Ovary (tissue), 9 donors: ENCODE data around the gene PCDH1. TPM values are rescaled to one million over a fixed set of nuclear protein-coding genes. Genes with fewer than 3 reads are reported as not detected.

Source experiments
- DNase-seq, 5 donors: peaks; one replicate each; pipeline ENCODE4 v3.0.0-alpha.2; 2019 to 2020
- H3K27ac ChIP-seq, 2 donors: fragments of 200-600 bp; one replicate each; pipeline versions ENCODE4 v1.5.1 to v1.8.0; 2019 to 2022
- H3K27me3 ChIP-seq: fragments of 200-600 bp; one replicate; pipeline ENCODE4 v1.8.0; 2022
- H3K36me3 ChIP-seq: fragments of 200-600 bp; sonication (generic); one replicate; pipeline ENCODE4 v1.5.1; 2019
- H3K4me1 ChIP-seq: one replicate; pipeline ENCODE4 v1.8.1; 2013; ENCODE audit warnings: mild to moderate bottlenecking, moderate library complexity; ENCODE audit not compliant: insufficient read depth
- H3K4me3 ChIP-seq: fragments of 200-600 bp; sonication (generic); one replicate; pipeline ENCODE4 v1.5.1; 2017
- H3K9me3 ChIP-seq, 2 donors: fragments of 200-600 bp in 1 of 2; sonication (generic) in 1 of 2; one replicate each; pipeline versions ENCODE4 v1.5.1 to v1.8.1; 2013 to 2019; ENCODE audit warnings: mild to moderate bottlenecking in 1 of 2, moderate library complexity in 1 of 2
- EP300 ChIP-seq: sonication (generic); formaldehyde crosslinking; IDR thresholded peaks from one replicate; pipeline ENCODE4 v1.6.1; 2017; ENCODE audit warnings: antibody characterized with exemption
- POLR2A ChIP-seq: fragments of 450-650 bp; IDR thresholded peaks from one replicate; pipeline ENCODE4 v1.6.1; 2017; ENCODE audit warnings: antibody characterized with exemption, mild to moderate bottlenecking, moderate library complexity
- WGBS, 3 donors: extraction: QIAGEN DNeasy Blood & Tissue Kit in 1 of 3; methylation state at CpG; one replicate each; pipeline versions ENCODE4 v1.1.5 to v1.1.7; 2013 to 2017; 5-methylcytosine and 5-hydroxymethylcytosine counted together
- intact Hi-C, 4 donors: fragments of 100-400 bp; cut with DNase I; formaldehyde crosslinking; loops; one replicate each; pipeline versions ENCODE4 v1.11.0 to v1.15.1; 2022 to 2023
- polyA plus RNA-seq, 2 donors: library from polyadenylated mRNA; stranded (reverse); fragments of 200-250 nt in 1 of 2; fragments of 350-450 nt in 1 of 2; fragmentation: Illumina TruSeq in 1 of 2; extraction: RNeasy Lipid Tissue Mini Kit (QIAGEN cat#74804) in 1 of 2; gene quantifications; one replicate each; pipeline ENCODE4 v1.2.3, GENCODE V29; 2013 to 2014
- total RNA-seq, 7 donors: library from RNA; depleted of rRNA in 2 of 7; stranded (reverse); fragments of >200 nt in 2 of 7; fragmentation: NEBNext Ultra II Directional in 3 of 7; extraction: Animal tissue kit (Norgen Biotek cat#: 25700) in 3 of 7; gene quantifications; one replicate each; pipeline versions ENCODE4 v1.1.0 to v1.2.4, GENCODE V29; 2016 to 2023
- TF ChIP-seq, protein P1 (sequence below), 3 donors: fragments of 450-650 bp in 2 of 3; fragments of 200-600 bp in 1 of 3; IDR thresholded peaks; one replicate each; pipeline versions ENCODE4 v1.5.1 to v1.8.0; 2016 to 2022; ENCODE audit warnings: antibody characterized with exemption in 3 of 3, mild to moderate bottlenecking in 1 of 3
- donor health status: DM: no; HTN: no; CAD: no; lungs with moderate emphysema.
- donor health status: DM: no; HTN: no; CAD: no.
- donor health status: Bipolar disorder and iron deficiency.
- donor health status: DM: yes; HTN: yes; CAD: no.
- donor health status: DM: no; HTN: no; CAD: no.
- donor health status: DM: yes; HTN: yes; CAD: no.

PCDH1 gene
- total and polyA plus RNA-seq, 9 donors: 3.2 to 13.8 (median 7.0) TPM

DNA sequence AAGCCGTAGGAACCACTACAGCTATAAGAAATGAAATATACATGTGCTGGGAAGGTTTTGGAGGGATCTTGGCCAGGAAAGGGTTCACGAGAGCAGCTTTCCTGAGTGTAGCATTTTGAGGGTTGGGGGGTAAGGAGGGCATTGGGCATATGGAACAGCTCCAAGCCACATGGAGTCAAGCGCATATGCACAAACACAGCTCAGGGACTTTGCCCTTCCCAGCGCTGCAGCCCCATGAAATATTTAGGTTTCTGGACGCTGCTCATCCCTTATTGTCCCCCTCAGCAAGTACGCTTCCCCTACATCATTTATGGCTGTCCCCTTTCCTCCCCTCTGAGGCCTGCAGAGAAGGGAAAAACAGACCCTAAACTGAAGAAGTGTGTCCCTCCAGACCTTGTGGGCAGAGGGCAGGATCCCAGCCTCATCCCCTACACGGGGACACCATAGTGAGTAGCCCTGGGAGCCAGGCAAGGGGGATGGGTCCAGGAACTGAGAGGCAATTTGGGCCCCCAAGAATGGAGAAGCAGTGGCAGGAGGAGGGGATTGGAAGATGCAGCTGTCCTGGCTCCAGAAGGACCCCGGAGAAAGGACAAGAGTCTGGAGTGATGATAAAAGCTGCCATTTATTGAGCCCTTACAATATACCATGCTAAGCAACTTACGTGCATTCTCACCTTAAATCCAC is 33.7 kb downstream of the PCDH1 start:
- intact Hi-C loops: no loop called here
- no peak overlapping the region for H3K4me3 ChIP-seq
- no peaks in the 10 kb centered on the region for H3K27me3 ChIP-seq
- peaks cover 3% of the 10 kb centered on the region for H3K4me1 ChIP-seq
- DNase-seq: no peak
- no peak overlapping the region for H3K27ac ChIP-seq
- no peaks in the 10 kb centered on the region for H3K9me3 ChIP-seq
- TF ChIP-seq EP300 (no peak), POLR2A (no peak)
- TF ChIP-seq, protein P1, sequence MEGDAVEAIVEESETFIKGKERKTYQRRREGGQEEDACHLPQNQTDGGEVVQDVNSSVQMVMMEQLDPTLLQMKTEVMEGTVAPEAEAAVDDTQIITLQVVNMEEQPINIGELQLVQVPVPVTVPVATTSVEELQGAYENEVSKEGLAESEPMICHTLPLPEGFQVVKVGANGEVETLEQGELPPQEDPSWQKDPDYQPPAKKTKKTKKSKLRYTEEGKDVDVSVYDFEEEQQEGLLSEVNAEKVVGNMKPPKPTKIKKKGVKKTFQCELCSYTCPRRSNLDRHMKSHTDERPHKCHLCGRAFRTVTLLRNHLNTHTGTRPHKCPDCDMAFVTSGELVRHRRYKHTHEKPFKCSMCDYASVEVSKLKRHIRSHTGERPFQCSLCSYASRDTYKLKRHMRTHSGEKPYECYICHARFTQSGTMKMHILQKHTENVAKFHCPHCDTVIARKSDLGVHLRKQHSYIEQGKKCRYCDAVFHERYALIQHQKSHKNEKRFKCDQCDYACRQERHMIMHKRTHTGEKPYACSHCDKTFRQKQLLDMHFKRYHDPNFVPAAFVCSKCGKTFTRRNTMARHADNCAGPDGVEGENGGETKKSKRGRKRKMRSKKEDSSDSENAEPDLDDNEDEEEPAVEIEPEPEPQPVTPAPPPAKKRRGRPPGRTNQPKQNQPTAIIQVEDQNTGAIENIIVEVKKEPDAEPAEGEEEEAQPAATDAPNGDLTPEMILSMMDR (IDR thresholded peaks at IDR 0.05): no peak
- 65 to 71% (median 70%) methylated on average over 9 of the region's 9 CpGs for WGBS, 3 donors
- no peaks in the 10 kb centered on the region for H3K36me3 ChIP-seq

DNA sequence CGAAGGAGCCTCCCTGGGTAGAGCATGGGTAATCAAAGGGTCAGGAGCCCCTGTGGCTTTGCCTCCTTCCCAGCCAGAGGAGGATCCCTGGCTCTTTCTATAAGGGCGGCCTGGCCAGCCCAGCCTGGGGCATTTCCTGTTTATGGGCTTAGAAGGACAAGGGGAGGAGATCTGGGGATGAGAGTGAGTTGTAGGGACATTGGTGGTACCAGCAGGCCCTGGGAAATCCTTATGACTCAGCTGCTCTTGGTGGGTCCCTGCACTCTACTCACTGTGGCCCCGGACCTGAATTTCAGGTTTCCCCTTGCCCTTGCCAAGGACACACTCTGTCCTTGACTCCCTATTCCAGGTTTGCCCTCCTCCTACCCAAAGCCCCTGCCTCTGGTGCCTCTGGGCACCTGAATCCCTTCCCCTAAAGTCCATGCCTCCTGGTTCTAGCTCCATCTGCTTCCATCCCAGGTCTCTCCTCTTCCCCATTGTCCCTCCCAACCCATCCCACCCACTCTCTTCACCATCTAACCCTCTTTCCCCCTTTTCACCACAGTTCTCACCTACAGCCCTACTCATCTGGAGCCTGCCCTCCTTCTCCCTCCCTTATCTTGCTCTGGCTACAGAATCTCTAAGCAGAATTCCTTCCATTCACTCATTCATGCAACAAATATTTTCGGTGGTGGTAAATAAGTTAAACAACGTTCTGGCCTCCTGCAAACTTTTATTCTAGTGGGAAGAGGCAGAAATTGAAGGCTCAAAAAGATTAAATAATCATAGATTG is 34.9 kb downstream of the PCDH1 start:
- TF ChIP-seq POLR2A (no peak), EP300 (no peak)
- TF ChIP-seq, protein P1 (IDR thresholded peaks at IDR 0.05): no peak
- Histone ChIP-seq H3K27ac (no peak overlapping the region), H3K9me3 (no peaks in the 10 kb centered on the region), H3K4me3 (no peak overlapping the region), H3K4me1 (no peaks in the 10 kb centered on the region), H3K36me3 (no peaks in the 10 kb centered on the region), H3K27me3 (no peaks in the 10 kb centered on the region)
- intact Hi-C loops: no loop called here
- no peak for DNase-seq
- WGBS, 3 donors: 27 to 30% (median 29%) methylated on average over 5 of the region's 5 CpGs

DNA sequence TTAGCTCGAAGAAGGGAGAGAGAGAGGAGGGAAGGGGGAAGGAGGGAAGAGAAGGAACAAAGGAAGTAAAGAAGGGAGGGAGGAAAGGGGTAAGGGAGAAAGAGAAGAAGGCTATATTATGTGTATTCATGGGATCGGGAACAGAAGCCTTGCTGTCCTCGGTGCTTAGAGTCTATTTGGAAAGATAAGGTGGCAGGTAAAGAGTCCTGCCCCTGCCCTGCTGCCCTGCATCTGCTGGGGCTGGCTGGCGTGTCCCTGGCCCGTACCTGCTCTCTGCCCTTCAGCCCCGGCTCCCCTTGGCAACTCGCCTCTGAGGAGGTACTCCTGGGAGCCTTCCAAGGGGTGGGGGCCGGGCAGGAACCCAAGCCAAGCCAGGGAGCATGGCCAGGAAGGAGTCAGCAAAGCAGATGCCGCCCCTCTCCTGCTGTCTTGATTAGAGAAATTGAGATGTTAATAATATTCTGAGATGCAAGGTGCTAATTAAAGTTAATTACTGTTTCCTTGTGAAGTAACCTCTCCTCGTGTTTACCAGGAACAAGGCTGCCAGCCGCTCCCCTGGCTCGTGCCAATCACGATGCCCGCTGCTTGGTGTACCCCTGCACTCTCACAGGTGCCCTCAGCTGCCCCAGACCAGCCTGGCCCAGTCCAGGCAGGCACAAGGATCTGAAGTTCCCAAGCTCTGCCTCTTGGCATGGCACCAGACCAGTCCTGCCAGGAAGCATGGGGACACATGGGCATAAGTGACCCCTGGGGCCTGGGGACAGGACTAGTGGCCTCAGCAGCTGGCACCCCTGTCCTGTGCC is 36.6 kb downstream of the PCDH1 start:
- Histone ChIP-seq H3K4me1 (no peaks in the 10 kb centered on the region), H3K27ac (no peak overlapping the region), H3K4me3 (no peak overlapping the region), H3K9me3 (no peaks in the 10 kb centered on the region), H3K27me3 (no peaks in the 10 kb centered on the region), H3K36me3 (no peaks in the 10 kb centered on the region)
- no peak for DNase-seq
- 18 to 27% (median 22%) methylated on average over 14 of the region's 14 CpGs for WGBS, 3 donors
- intact Hi-C loops: no loop called here
- TF ChIP-seq POLR2A (no peak), EP300 (no peak)
- TF ChIP-seq, protein P1 (IDR thresholded peaks at IDR 0.05): no peak

DNA sequence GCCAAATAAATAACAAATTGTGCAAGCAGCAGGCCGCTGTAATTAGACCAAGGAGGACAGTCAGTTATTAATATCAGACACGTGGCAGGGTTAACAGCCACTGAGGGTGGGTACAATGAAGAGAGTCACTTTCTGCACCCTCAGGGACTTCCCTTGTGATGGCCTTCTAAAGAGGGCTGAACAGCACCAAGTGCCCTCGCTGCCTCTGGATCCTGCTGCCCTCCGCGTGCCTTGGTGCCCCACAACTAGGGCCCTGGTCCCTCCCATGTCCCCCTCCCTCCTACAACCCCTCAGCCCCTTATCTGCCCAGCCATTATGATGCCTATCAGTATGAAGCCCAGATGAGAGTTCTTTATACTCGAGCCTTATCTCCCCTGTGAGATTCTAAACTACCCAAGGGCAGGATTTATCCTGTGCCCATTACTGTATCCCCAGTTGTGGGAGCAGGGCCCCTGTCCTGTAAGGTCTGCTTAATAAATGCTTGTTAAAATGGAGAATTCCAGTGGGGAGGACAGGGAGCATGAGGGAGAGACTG is 37.3 kb downstream of the PCDH1 start:
- H3K27ac ChIP-seq: no peak overlapping the region
- no peaks in the 10 kb centered on the region for H3K9me3 ChIP-seq
- H3K4me1 ChIP-seq: no peaks in the 10 kb centered on the region
- 65 to 70% (median 66%) methylated on average over 6 of the region's 6 CpGs for WGBS, 3 donors
- no peak overlapping the region for H3K4me3 ChIP-seq
- no peaks in the 10 kb centered on the region for H3K27me3 ChIP-seq
- no peak for TF ChIP-seq POLR2A
- TF ChIP-seq, protein P1 (IDR thresholded peaks at IDR 0.05): no peak
- no peak for TF ChIP-seq EP300
- intact Hi-C loops: no loop called here
- H3K36me3 ChIP-seq: no peaks in the 10 kb centered on the region
- DNase-seq: no peak
